Psoas muscle (tissue), 8 donors: Measurements from ENCODE around the gene CCDC70. TPM values are rescaled to one million over a fixed set of nuclear protein-coding genes. Genes with fewer than 3 reads are reported as not detected.

ENCODE experiments used
- ATAC-seq, 4 donors: fragments of 200-7000 bp; cut with Tn5 transposase; one replicate each; pipeline ENCODE4 v1.9.1; 2020; ENCODE audit warnings: moderate library complexity in 3 of 4, mild to moderate bottlenecking in 2 of 4
- DNase-seq, 2 donors: peaks; one replicate each; pipeline ENCODE4 v3.0.0-alpha.2; 2020
- H3K27ac ChIP-seq: fragments of 200-600 bp; one replicate; pipeline ENCODE4 v1.8.0; 2022
- H3K27me3 ChIP-seq, 3 donors: fragments of 200-600 bp in 1 of 3; one replicate each; pipeline versions ENCODE4 v1.6.1 to v1.8.0; 2013 to 2022; ENCODE audit warnings: low read length in 2 of 3, mild to moderate bottlenecking in 2 of 3, moderate library complexity in 1 of 3; ENCODE audit not compliant: insufficient read depth in 3 of 3
- H3K36me3 ChIP-seq, 2 donors: fragments of 200-600 bp in 1 of 2; one replicate each; pipeline versions ENCODE4 v1.6.1 to v1.8.0; 2013 to 2022; ENCODE audit warnings: low read depth in 1 of 2, mild to moderate bottlenecking in 1 of 2, moderate library complexity in 1 of 2; ENCODE audit not compliant: insufficient read depth in 1 of 2
- H3K4me1 ChIP-seq: fragments of 200-600 bp; one replicate; pipeline ENCODE4 v1.8.0; 2022
- H3K4me3 ChIP-seq: fragments of 200-600 bp; one replicate; pipeline ENCODE4 v1.8.0; 2022; ENCODE audit warnings: mild to moderate bottlenecking
- H3K9me3 ChIP-seq: fragments of 200-600 bp; one replicate; pipeline ENCODE4 v1.8.0; 2022
- CTCF ChIP-seq: fragments of 200-600 bp; IDR thresholded peaks from one replicate; pipeline ENCODE4 v1.8.0; 2022; ENCODE audit warnings: antibody characterized with exemption
- WGBS, 3 donors: extraction: QIAGEN DNeasy Blood & Tissue Kit; methylation state at CpG; one replicate each; pipeline versions ENCODE4 v1.1.6 to v1.1.7; 2013; 5-methylcytosine and 5-hydroxymethylcytosine counted together
- intact Hi-C, 2 donors: fragments of 100-400 bp; cut with DNase I; formaldehyde crosslinking; loops; one replicate each; pipeline versions ENCODE4 v1.11.0 to v1.14.2; 2022
- polyA plus RNA-seq, 3 donors: library from polyadenylated mRNA; stranded (reverse); fragments of 200-250 nt; gene quantifications; one replicate each; pipeline ENCODE4 v1.2.3, GENCODE V29; 2013
- total RNA-seq, 4 donors: library from RNA; stranded (reverse); fragmentation: NEBNext Ultra II Directional in 2 of 4; extraction: Animal tissue kit (Norgen Biotek cat#: 25700) in 2 of 4; gene quantifications; one replicate each; pipeline versions ENCODE4 v1.2.1 to v1.2.4, GENCODE V29; 2021 to 2023
- donor health status: healthy with polysubstance abuse.
- donor health status: DM: no; HTN: no; CAD: no; lungs with moderate emphysema.
- donor health status: Bipolar disorder and iron deficiency.
- donor health status: healthy.
- donor health status: DM: yes; HTN: yes; CAD: no.
- donor health status: DM: no; HTN: no; CAD: no.
- donor health status: DM: no; HTN: no; CAD: no.
- donor health status: DM: yes; HTN: yes; CAD: no.

Gene CCDC70
- total and polyA plus RNA-seq, 7 donors, result not detected

GRCh38 chr13:51881296-51881695 is 19.5 kb downstream of the CCDC70 start:
- ATAC-seq, result no peak
- intact Hi-C loops, result no loop called here
- H3K27ac ChIP-seq, result no peak overlapping the region
- H3K9me3 ChIP-seq, result no peaks in the 10 kb centered on the region
- 93 to 100% (median 97%) methylated on average over 1 of the region's 1 CpG for WGBS, 3 donors
- no peak for TF ChIP-seq CTCF
- no peaks in the 10 kb centered on the region for H3K36me3 ChIP-seq
- no peaks in the 10 kb centered on the region for H3K27me3 ChIP-seq
- no peak overlapping the region for H3K4me3 ChIP-seq
- no peaks in the 10 kb centered on the region for H3K4me1 ChIP-seq
- no peak for DNase-seq

GRCh38 chr13:51882570-51883225 is 20.9 kb downstream of the CCDC70 start:
- no peak for ATAC-seq
- WGBS, 3 donors, result 80 to 89% (median 84%) methylated on average over 6 of the region's 6 CpGs
- Histone ChIP-seq H3K4me3 (no peak overlapping the region), H3K27me3 (no peaks in the 10 kb centered on the region), H3K4me1 (no peaks in the 10 kb centered on the region), H3K9me3 (no peaks in the 10 kb centered on the region), H3K36me3 (no peaks in the 10 kb centered on the region), H3K27ac (no peak overlapping the region)
- TF ChIP-seq CTCF, result no peak
- DNase-seq, result no peak
- intact Hi-C loops, result no loop called here

GRCh38 chr13:51883226-51883600 is 21.4 kb downstream of the CCDC70 start:
- Histone ChIP-seq H3K4me1 (no peaks in the 10 kb centered on the region), H3K27me3 (no peaks in the 10 kb centered on the region), H3K36me3 (no peaks in the 10 kb centered on the region), H3K4me3 (no peak overlapping the region), H3K27ac (no peak overlapping the region), H3K9me3 (no peaks in the 10 kb centered on the region)
- intact Hi-C loops, result no loop called here
- ATAC-seq (no peak), DNase-seq (no peak)
- no peak for TF ChIP-seq CTCF
- WGBS, 3 donors, result 68 to 72% (median 69%) methylated on average over 5 of the region's 5 CpGs

- DNase-seq (no peak), ATAC-seq (no peak)
- H3K27me3 ChIP-seq, result no peaks in the 10 kb centered on the region
- no peak for TF ChIP-seq CTCF
- no peaks in the 10 kb centered on the region for H3K36me3 ChIP-seq
- H3K9me3 ChIP-seq, result no peaks in the 10 kb centered on the region
- no peaks in the 10 kb centered on the region for H3K4me1 ChIP-seq
- no peak overlapping the region for H3K27ac ChIP-seq
- intact Hi-C loops, result no loop called here
- 91 to 95% (median 93%) methylated on average over 2 of the region's 2 CpGs for WGBS, 3 donors
- no peak overlapping the region for H3K4me3 ChIP-seq
Measured at GRCh38 chr13:51885651-51886050, 23.9 kb downstream of the CCDC70 start.

GRCh38 chr13:51887468-51887867 is 25.7 kb downstream of the CCDC70 start:
- TF ChIP-seq CTCF, result no peak
- H3K4me1 ChIP-seq, result no peaks in the 10 kb centered on the region
- H3K36me3 ChIP-seq, result no peaks in the 10 kb centered on the region
- 51 to 68% (median 66%) methylated on average over 2 of the region's 2 CpGs for WGBS, 3 donors
- intact Hi-C loops, result no loop called here
- H3K9me3 ChIP-seq, result no peaks in the 10 kb centered on the region
- no peak overlapping the region for H3K4me3 ChIP-seq
- no peak for ATAC-seq
- no peak overlapping the region for H3K27ac ChIP-seq
- H3K27me3 ChIP-seq, result no peaks in the 10 kb centered on the region
- DNase-seq, result no peak
